H1 (cell line): ENCODE results near the gene TMEM203. TPM values are rescaled to one million over a fixed set of nuclear protein-coding genes. Genes with fewer than 3 reads are reported as not detected.

Experiments used
- CHD7 ChIP-seq: fragments of 300-600 bp; sonication (generic); IDR thresholded peaks from 2 replicates; pipeline ENCODE4 v1.7.1; 2012; ENCODE audit warnings: low read length, moderate library complexity, mild to moderate bottlenecking, inconsistent platforms; ENCODE audit not compliant: insufficient replicate concordance
- FOSL1 ChIP-seq: IDR thresholded peaks from 2 replicates; pipeline ENCODE4 v1.6.1; 2011; ENCODE audit warnings: mild to moderate bottlenecking, low read depth, low read length, moderate library complexity; ENCODE audit not compliant: insufficient read depth
- GTF2F1 ChIP-seq: IDR thresholded peaks from 2 replicates; pipeline ENCODE4 v1.6.1; 2012; ENCODE audit warnings: low read depth, low read length, improper control_type of control experiment, borderline replicate concordance
- MAX ChIP-seq: IDR thresholded peaks from 2 replicates; pipeline ENCODE4 v1.6.1; 2012; ENCODE audit warnings: inconsistent platforms
- RAD21 ChIP-seq, 2 experiments: IDR thresholded peaks in 1 of 2; conservative IDR thresholded peaks in 1 of 2; 2 replicates each; pipeline ENCODE4 v1.6.1; 2011; ENCODE audit warnings: low read depth in 2 of 2, low read length in 2 of 2, improper control_type of control experiment in 1 of 2, inconsistent platforms in 1 of 2, mild to moderate bottlenecking in 1 of 2, moderate library complexity in 1 of 2
- RFX5 ChIP-seq: IDR thresholded peaks from 2 replicates; pipeline ENCODE4 v1.6.1; 2011; ENCODE audit warnings: low read depth, low read length, improper control_type of control experiment, borderline replicate concordance
- SIN3A ChIP-seq, 2 experiments: IDR thresholded peaks in 1 of 2; conservative IDR thresholded peaks in 1 of 2; 2 replicates each; pipeline ENCODE4 v1.6.1; 2011 to 2012; ENCODE audit warnings: low read length in 2 of 2, improper control_type of control experiment in 1 of 2, low read depth in 1 of 2, mild to moderate bottlenecking in 1 of 2
- TBP ChIP-seq: IDR thresholded peaks from 2 replicates; pipeline ENCODE4 v1.6.1; 2011; ENCODE audit warnings: low read depth, low read length, improper control_type of control experiment
- polyA plus RNA-seq, 7 experiments: library from polyadenylated mRNA; depleted of rRNA in 3 of 7; stranded (reverse) in 5 of 7; unstranded in 2 of 7; fragments of >200 nt in 5 of 7; fragments of 200-250 nt in 2 of 7; gene quantifications; 1 replicate in 5 of 7; 2 replicates in 1 of 7; 4 replicates in 1 of 7; pipeline versions ENCODE4 v1.2.1 to v1.2.3, GENCODE V29; 2011 to 2013; ENCODE audit warnings: missing spikeins in 2 of 7, mixed read lengths in 2 of 7
- total RNA-seq: library from RNA; stranded (reverse); fragmentation: NEBNext Ultra II Directional; extraction: Animal tissue kit (Norgen Biotek cat#: 25700); gene quantifications from 2 replicates; pipeline ENCODE4 v1.2.1, GENCODE V29; 2021

The TMEM203 gene
- total and polyA plus RNA-seq, 2 of the 8 experiments (the other 6 are each of a cell fraction or from before 2014, with no cell fraction given), result 44.1 to 57.1 TPM

- TF ChIP-seq TBP, result no peak
- TF ChIP-seq RFX5, result no peak
- TF ChIP-seq SIN3A (conservative IDR thresholded peaks at IDR 0.05 in 1 of 2, IDR thresholded peaks at IDR 0.05 in 1 of 2; ENCODE audit: low read depth in 1 of 2, low read length in 2 of 2), result no peak
- no peak for TF ChIP-seq MAX
- no peak for TF ChIP-seq CHD7
- TF ChIP-seq RAD21 (IDR thresholded peaks at IDR 0.05 in 1 of 2, conservative IDR thresholded peaks at IDR 0.05 in 1 of 2; ENCODE audit: low read depth in 2 of 2, low read length in 2 of 2), result no peak
- TF ChIP-seq FOSL1, result no peak
- no peak for TF ChIP-seq GTF2F1
These were observed 27.1 kb upstream of the TMEM203 start (continued) for GRCh38 chr9:137232510-137232909.
